Measurements from ENCODE around the gene CBLL1. TPM values are rescaled to one million over a fixed set of nuclear protein-coding genes. Genes with fewer than 3 reads are reported as not detected.

Gene CBLL1
- total and polyA plus RNA-seq, 2 of the 4 experiments (the other 2 are of a cell fraction), result 15.6 to 19.0 TPM

DNA sequence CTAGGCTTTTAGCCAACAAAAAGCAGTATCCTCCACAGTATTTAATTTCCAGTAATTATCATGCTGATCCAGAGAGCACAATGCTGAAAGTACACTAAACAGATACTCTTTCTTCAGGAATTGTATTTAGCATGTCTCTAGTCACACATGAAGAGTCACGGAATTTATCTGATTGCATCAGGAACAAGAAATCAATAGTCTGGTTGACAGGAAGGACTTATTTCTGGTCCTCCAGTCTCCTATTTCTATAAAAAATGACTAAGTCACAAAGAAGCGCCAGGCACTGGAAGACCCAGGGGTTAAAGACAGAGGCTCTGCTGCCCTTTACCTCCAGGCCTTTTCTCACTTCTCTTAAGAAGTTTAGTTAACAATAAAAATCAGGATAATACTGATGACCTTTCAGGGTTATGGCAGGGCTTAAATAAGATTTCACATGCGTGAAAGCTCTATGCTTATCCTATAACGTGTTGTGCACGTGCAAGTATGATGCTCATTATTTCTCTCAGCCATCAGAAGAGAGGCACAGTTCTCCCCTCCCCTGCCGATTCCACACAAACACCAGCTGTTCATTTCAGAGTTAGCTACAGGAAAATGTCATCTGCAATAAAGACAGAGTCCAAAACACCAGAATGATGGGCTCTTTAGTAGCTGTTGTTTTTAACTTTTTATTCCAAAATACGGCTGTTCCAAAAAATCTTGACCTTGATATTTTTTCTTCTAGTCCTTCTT is 46.5 kb upstream of the CBLL1 start (continued):
- no peak for TF ChIP-seq MXI1 (IDR thresholded peaks at IDR 0.05; ENCODE audit: borderline replicate concordance, low read depth, low read length)

GRCh38 chr7:107700570-107700969 is 43.4 kb upstream of the CBLL1 start:
- Histone ChIP-seq H2BK5ac (ENCODE audit: low read depth, low read length, poor library complexity, severe bottlenecking) (no peak overlapping the region), H3K9ac (ENCODE audit: low read depth, low read length) (no peak overlapping the region), H4K5ac (ENCODE audit: low read depth, low read length) (no peak overlapping the region), H3K14ac (replicated peaks; ENCODE audit: low read depth, low read length) (no peak overlapping the region), H2AK5ac (ENCODE audit: low read depth, low read length) (no peak overlapping the region), H2BK20ac (ENCODE audit: low read depth, low read length) (no peak overlapping the region), H3K27me3 (ENCODE audit: control insufficient read depth, insufficient read depth, low read length) (no peaks in the 10 kb centered on the region), H3K4ac (ENCODE audit: low read depth, low read length) (no peak overlapping the region), H4K20me1 (ENCODE audit: insufficient read depth, low read length) (no peaks in the 10 kb centered on the region), H2AFZ (replicated peaks; ENCODE audit: low read length, poor library complexity) (no peak overlapping the region), H3K4me2 (ENCODE audit: low read depth, low read length) (no peak overlapping the region), H3K9me3 (ENCODE audit: control insufficient read depth, insufficient read depth, low read length) (no peaks in the 10 kb centered on the region), H2BK15ac (ENCODE audit: low read depth, low read length) (no peak overlapping the region), H3K36me3 (ENCODE audit: control insufficient read depth, insufficient read depth, low read length) (no peaks in the 10 kb centered on the region), H2AK9ac (replicated peaks; ENCODE audit: low read depth, low read length, poor library complexity) (no peak overlapping the region), H3K23ac (ENCODE audit: low read depth, low read length) (no peak overlapping the region), H3K4me3 (ENCODE audit: insufficient read depth, low read depth, low read length) (no peak overlapping the region), H3K9me1 (ENCODE audit: insufficient read depth, low read length) (no peaks in the 10 kb centered on the region), H3K79me1 (ENCODE audit: low read depth in 1 of 2, low read length in 2 of 2) (no peaks in the 10 kb centered on the region), H3K56ac (ENCODE audit: extremely low read depth, insufficient read depth, low read length) (no peak overlapping the region), H2BK120ac (ENCODE audit: low read depth, low read length) (no peak overlapping the region), H4K8ac (ENCODE audit: low read depth in 2 of 2, low read length in 2 of 2) (no peak overlapping the region), H4K91ac (ENCODE audit: insufficient read depth, low read depth, low read length) (no peak overlapping the region), H3K18ac (ENCODE audit: low read depth, low read length) (no peak overlapping the region), H3K4me1 (ENCODE audit: control insufficient read depth, insufficient read depth, low read length) (no peaks in the 10 kb centered on the region), H3K27ac (ENCODE audit: insufficient read depth, low read length) (no peak overlapping the region)
- DNase-seq (no peak), ATAC-seq (ENCODE audit: low read depth) (no peak)
- dilution Hi-C loops (cut with HindIII; ENCODE audit: low sequenced_read_pairs, unreplicated experiment) (loop anchor here (25.0 kb wide), 1 partner anchor 238 kb away; the partner anchor contains the start of gene GPR22), in situ Hi-C loops (cut with MboI; ENCODE audit: low sequenced_read_pairs) (no loop called here), intact Hi-C loops (cut with micrococcal nuclease) (no loop called here)
- CTCF ChIA-PET, result no interaction called here
- TF ChIP-seq BHLHE40 (IDR thresholded peaks at IDR 0.05; ENCODE audit: low read depth, low read length) (no peak), SMC3 (IDR thresholded peaks at IDR 0.05; ENCODE audit: low read depth, low read length) (no peak), ELK1 (IDR thresholded peaks at IDR 0.05; ENCODE audit: borderline replicate concordance, low read depth, low read length) (no peak), RFX5 (IDR thresholded peaks at IDR 0.05; ENCODE audit: low read depth, low read length) (no peak), FOS (IDR thresholded peaks at IDR 0.05; ENCODE audit: low read depth, low read length) (no peak), NFE2L2 (IDR thresholded peaks at IDR 0.05; ENCODE audit: low read depth, low read length) (no peak), MAZ (IDR thresholded peaks at IDR 0.05; ENCODE audit: borderline replicate concordance, low read depth, low read length) (no peak), RAD21 (IDR thresholded peaks at IDR 0.05; ENCODE audit: low read length) (no peak), CEBPB (IDR thresholded peaks at IDR 0.05; ENCODE audit: low read depth, low read length) (no peak), POLR2A (IDR thresholded peaks at IDR 0.05; ENCODE audit: low read depth, low read length) (no peak), RCOR1 (IDR thresholded peaks at IDR 0.05; ENCODE audit: insufficient replicate concordance, low read length) (no peak)
- TF ChIP-seq, protein P1, sequence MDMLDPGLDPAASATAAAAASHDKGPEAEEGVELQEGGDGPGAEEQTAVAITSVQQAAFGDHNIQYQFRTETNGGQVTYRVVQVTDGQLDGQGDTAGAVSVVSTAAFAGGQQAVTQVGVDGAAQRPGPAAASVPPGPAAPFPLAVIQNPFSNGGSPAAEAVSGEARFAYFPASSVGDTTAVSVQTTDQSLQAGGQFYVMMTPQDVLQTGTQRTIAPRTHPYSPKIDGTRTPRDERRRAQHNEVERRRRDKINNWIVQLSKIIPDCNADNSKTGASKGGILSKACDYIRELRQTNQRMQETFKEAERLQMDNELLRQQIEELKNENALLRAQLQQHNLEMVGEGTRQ (IDR thresholded peaks at IDR 0.05; ENCODE audit: low read depth, low read length), result no peak
- TF ChIP-seq, protein P2, sequence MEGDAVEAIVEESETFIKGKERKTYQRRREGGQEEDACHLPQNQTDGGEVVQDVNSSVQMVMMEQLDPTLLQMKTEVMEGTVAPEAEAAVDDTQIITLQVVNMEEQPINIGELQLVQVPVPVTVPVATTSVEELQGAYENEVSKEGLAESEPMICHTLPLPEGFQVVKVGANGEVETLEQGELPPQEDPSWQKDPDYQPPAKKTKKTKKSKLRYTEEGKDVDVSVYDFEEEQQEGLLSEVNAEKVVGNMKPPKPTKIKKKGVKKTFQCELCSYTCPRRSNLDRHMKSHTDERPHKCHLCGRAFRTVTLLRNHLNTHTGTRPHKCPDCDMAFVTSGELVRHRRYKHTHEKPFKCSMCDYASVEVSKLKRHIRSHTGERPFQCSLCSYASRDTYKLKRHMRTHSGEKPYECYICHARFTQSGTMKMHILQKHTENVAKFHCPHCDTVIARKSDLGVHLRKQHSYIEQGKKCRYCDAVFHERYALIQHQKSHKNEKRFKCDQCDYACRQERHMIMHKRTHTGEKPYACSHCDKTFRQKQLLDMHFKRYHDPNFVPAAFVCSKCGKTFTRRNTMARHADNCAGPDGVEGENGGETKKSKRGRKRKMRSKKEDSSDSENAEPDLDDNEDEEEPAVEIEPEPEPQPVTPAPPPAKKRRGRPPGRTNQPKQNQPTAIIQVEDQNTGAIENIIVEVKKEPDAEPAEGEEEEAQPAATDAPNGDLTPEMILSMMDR (conservative IDR thresholded peaks at IDR 0.05; ENCODE audit: low read depth, low read length), result no peak
- BruUV-seq (replicated peaks), result no TSS peak
- POLR2A ChIA-PET (ENCODE audit: unreplicated experiment), result no interaction called here

Data from IMR-90 (cell line).